GM19328 (cell line): ENCODE data around the gene ABHD3.
"Not testable (repeated sequence)": the region's sequence is repeated elsewhere in the genome, so short reads cannot be mapped to it uniquely, and the experiment has no call there.

ENCODE experiments used
- ATAC-seq: cut with Tn5 transposase; IDR thresholded peaks from one replicate; pipeline ENCODE4 v1.9.1; 2021; ENCODE audit warnings: mild to moderate bottlenecking, moderate library complexity; ENCODE audit not compliant: unreplicated experiment

Gene ABHD3

GRCh38 chr18:21704603-21705364 lies at the start of gene ABHD3:
Gene ABHD3 (minus strand): TSS chr18:21704774. CDS start chr18:21704665, 109 bp downstream.
- peak; percentile 93 for ATAC-seq

- ATAC-seq, result no peak
Observed at GRCh38 chr18:21747764-21748693, 43.5 kb upstream of the ABHD3 start.

- no peak for ATAC-seq
Observed at GRCh38 chr18:21747268-21747667, 42.7 kb upstream of the ABHD3 start.

- no peak for ATAC-seq
Observed at GRCh38 chr18:21745231-21745630, 40.7 kb upstream of the ABHD3 start.

- ATAC-seq, result no peak
Observed at GRCh38 chr18:21743166-21743832, 38.7 kb upstream of the ABHD3 start.

GRCh38 chr18:21742315-21742687 lies 37.7 kb upstream of the ABHD3 start:
- no peak for ATAC-seq

- peak; percentile 6 for ATAC-seq
Observed at GRCh38 chr18:21741562-21742314, 37.2 kb upstream of the ABHD3 start.

- no peak for ATAC-seq
Observed at GRCh38 chr18:21741312-21741561, 36.7 kb upstream of the ABHD3 start.

- peak; percentile 97 for ATAC-seq
Observed at GRCh38 chr18:21740538-21741311, 36.2 kb upstream of the ABHD3 start, which contains the start of gene MIB1. Gene MIB1 (plus strand): TSS chr18:21740792. CDS start chr18:21741584, 792 bp downstream.

GRCh38 chr18:21739604-21740537 lies 35.3 kb upstream of the ABHD3 start:
- ATAC-seq, result peak; percentile 20

- not testable (repeated sequence) for ATAC-seq
Observed at GRCh38 chr18:21736926-21737325, 32.4 kb upstream of the ABHD3 start.

- no peak for ATAC-seq
Observed at GRCh38 chr18:21735452-21736015, 31.0 kb upstream of the ABHD3 start.

- ATAC-seq, result no peak
Observed at GRCh38 chr18:21733011-21733410, 28.4 kb upstream of the ABHD3 start.

GRCh38 chr18:21727702-21728101 lies 23.1 kb upstream of the ABHD3 start:
- ATAC-seq, result no peak

GRCh38 chr18:21725201-21725600 lies 20.6 kb upstream of the ABHD3 start:
- ATAC-seq, result no peak

- ATAC-seq, result no peak
Observed at GRCh38 chr18:21722687-21723086, 18.1 kb upstream of the ABHD3 start.

GRCh38 chr18:21714474-21714873 lies 9.9 kb upstream of the ABHD3 start:
- no peak for ATAC-seq

- ATAC-seq, result not testable (repeated sequence)
Observed at GRCh38 chr18:21707130-21707529, 2.6 kb upstream of the ABHD3 start.
